Measurements from ENCODE around the gene FBN1.

Gene FBN1

GRCh38 chr15:48553559-48553958 is 92.0 kb downstream of the FBN1 start:
- DNase-seq (ENCODE audit: low spot score) = no peak

GRCh38 chr15:48550822-48551525 is 94.5 kb downstream of the FBN1 start:
- DNase-seq (ENCODE audit: low spot score) = no peak

GRCh38 chr15:48548455-48548854 is 97.1 kb downstream of the FBN1 start:
- DNase-seq (ENCODE audit: low spot score) = no peak

GRCh38 chr15:48547286-48547685 is 98.2 kb downstream of the FBN1 start:
- DNase-seq (ENCODE audit: low spot score) = no peak

- DNase-seq (ENCODE audit: low spot score) = no peak
Observed at GRCh38 chr15:48546296-48546695, 99.2 kb downstream of the FBN1 start.

GRCh38 chr15:48544778-48545177 is 100.7 kb downstream of the FBN1 start:
- no peak for DNase-seq (ENCODE audit: low spot score)

GRCh38 chr15:48541341-48542278 is 103.9 kb downstream of the FBN1 start:
- DNase-seq (ENCODE audit: low spot score) = no peak

GRCh38 chr15:48540756-48541155 is 104.8 kb downstream of the FBN1 start:
- DNase-seq (ENCODE audit: low spot score) = no peak

GRCh38 chr15:48538941-48539340 is 106.6 kb downstream of the FBN1 start:
- no peak for DNase-seq (ENCODE audit: low spot score)

- DNase-seq (ENCODE audit: low spot score) = no peak
Observed at GRCh38 chr15:48537271-48538113, 108.0 kb downstream of the FBN1 start.

- no peak for DNase-seq (ENCODE audit: low spot score)
Observed at GRCh38 chr15:48536681-48537091, 108.8 kb downstream of the FBN1 start.

GRCh38 chr15:48533982-48534381 is 111.5 kb downstream of the FBN1 start:
- DNase-seq (ENCODE audit: low spot score) = no peak

GRCh38 chr15:48532946-48533345 is 112.6 kb downstream of the FBN1 start:
- DNase-seq (ENCODE audit: low spot score) = no peak

- DNase-seq (ENCODE audit: low spot score) = no peak
Observed at GRCh38 chr15:48530528-48530927, 115.0 kb downstream of the FBN1 start.

- DNase-seq (ENCODE audit: low spot score) = no peak
Observed at GRCh38 chr15:48528921-48529320, 116.6 kb downstream of the FBN1 start.

GRCh38 chr15:48527517-48527916 is 118.0 kb downstream of the FBN1 start:
- DNase-seq (ENCODE audit: low spot score) = no peak

- no peak for DNase-seq (ENCODE audit: low spot score)
Observed at GRCh38 chr15:48522911-48523310, 122.6 kb downstream of the FBN1 start.

- DNase-seq (ENCODE audit: low spot score) = no peak
Observed at GRCh38 chr15:48522123-48522522, 123.4 kb downstream of the FBN1 start.

- DNase-seq (ENCODE audit: low spot score) = no peak
Observed at GRCh38 chr15:48520376-48521155, 124.9 kb downstream of the FBN1 start.

- no peak for DNase-seq (ENCODE audit: low spot score)
Observed at GRCh38 chr15:48516121-48516520, 129.4 kb downstream of the FBN1 start.

GRCh38 chr15:48515500-48515899 is 130.0 kb downstream of the FBN1 start:
- no peak for DNase-seq (ENCODE audit: low spot score)
